Trophoblast cell (in vitro differentiated cells and primary cell): ENCODE results near the gene HEATR5A.

Source experiments
- DNase-seq, 2 donors: peaks; one replicate each; pipeline ENCODE4 v3.0.0-alpha.2; 2016
- H2AFZ ChIP-seq: 2 replicates; pipeline ENCODE4 v1.6.1; 2013; ENCODE audit warnings: low read length, moderate library complexity, mild to moderate bottlenecking; ENCODE audit not compliant: insufficient read depth, poor library complexity
- H2AK5ac ChIP-seq: 2 replicates; pipeline ENCODE4 v1.6.1; 2013; ENCODE audit warnings: mild to moderate bottlenecking, low read length
- H2BK120ac ChIP-seq: 2 replicates; pipeline ENCODE4 v1.6.1; 2013; ENCODE audit warnings: low read length, mild to moderate bottlenecking, moderate library complexity; ENCODE audit not compliant: insufficient read depth, poor library complexity
- H2BK12ac ChIP-seq: 2 replicates; pipeline ENCODE4 v1.6.1; 2013; ENCODE audit warnings: mild to moderate bottlenecking, low read length, moderate library complexity
- H2BK5ac ChIP-seq: 2 replicates; pipeline ENCODE4 v1.6.1; 2013; ENCODE audit warnings: low read length, low read depth, moderate library complexity, mild to moderate bottlenecking; ENCODE audit not compliant: poor library complexity
- H3K14ac ChIP-seq: 2 replicates; pipeline ENCODE4 v1.6.1; 2013; ENCODE audit warnings: mild to moderate bottlenecking, low read length
- H3K18ac ChIP-seq: 2 replicates; pipeline ENCODE4 v1.6.1; 2013; ENCODE audit warnings: mild to moderate bottlenecking, low read length
- H3K23ac ChIP-seq: 2 replicates; pipeline ENCODE4 v1.6.1; 2013; ENCODE audit warnings: low read length
- H3K27ac ChIP-seq: 2 replicates; pipeline ENCODE4 v1.5.1; 2013; ENCODE audit warnings: low read depth, mild to moderate bottlenecking, inconsistent platforms, low read length, moderate library complexity
- H3K27me3 ChIP-seq: 2 replicates; pipeline ENCODE4 v1.6.1; 2013; ENCODE audit warnings: inconsistent platforms, mild to moderate bottlenecking, low read length, moderate library complexity; ENCODE audit not compliant: insufficient read depth
- H3K36me3 ChIP-seq, 2 experiments: 1 replicate in 1 of 2; 2 replicates in 1 of 2; pipeline ENCODE4 v1.6.1; 2013; ENCODE audit warnings: low read length in 2 of 2, mild to moderate bottlenecking in 2 of 2, moderate library complexity in 1 of 2; ENCODE audit not compliant: insufficient read depth in 2 of 2, control insufficient read depth in 1 of 2
- H3K4ac ChIP-seq: 2 replicates; pipeline ENCODE4 v1.6.1; 2013; ENCODE audit warnings: low read depth, mild to moderate bottlenecking, low read length, moderate library complexity
- H3K4me1 ChIP-seq, 2 experiments: 1 replicate in 1 of 2; 2 replicates in 1 of 2; pipeline ENCODE4 v1.6.1; 2013; ENCODE audit warnings: low read length in 2 of 2, mild to moderate bottlenecking in 2 of 2, moderate library complexity in 1 of 2; ENCODE audit not compliant: insufficient read depth in 2 of 2, control insufficient read depth in 1 of 2
- H3K4me2 ChIP-seq: 2 replicates; pipeline ENCODE4 v1.6.1; 2013; ENCODE audit warnings: inconsistent platforms, mild to moderate bottlenecking, low read length, moderate library complexity
- H3K4me3 ChIP-seq: 2 replicates; pipeline ENCODE4 v1.5.1; 2013; ENCODE audit warnings: mild to moderate bottlenecking, low read depth, low read length, inconsistent platforms
- H3K79me1 ChIP-seq: one replicate; pipeline ENCODE4 v1.6.1; 2013; ENCODE audit warnings: low read length
- H3K79me2 ChIP-seq: 2 replicates; pipeline ENCODE4 v1.6.1; 2013; ENCODE audit warnings: low read length, mild to moderate bottlenecking; ENCODE audit not compliant: control insufficient read depth, insufficient read depth, poor library complexity
- H3K9ac ChIP-seq: 2 replicates; pipeline ENCODE4 v1.6.1; 2013; ENCODE audit warnings: mild to moderate bottlenecking, low read length
- H3K9me3 ChIP-seq: 2 replicates; pipeline ENCODE4 v1.6.1; 2013; ENCODE audit warnings: low read depth, mild to moderate bottlenecking, control low read depth, inconsistent platforms, low read length; ENCODE audit not compliant: insufficient read depth
- H4K12ac ChIP-seq: 2 replicates; pipeline ENCODE4 v1.6.1; 2013; ENCODE audit warnings: low read depth, mild to moderate bottlenecking, low read length, moderate library complexity
- H4K8ac ChIP-seq: 2 replicates; pipeline ENCODE4 v1.6.1; 2013; ENCODE audit warnings: low read depth, mild to moderate bottlenecking, low read length, moderate library complexity
- H4K91ac ChIP-seq: one replicate; pipeline ENCODE4 v1.6.1; 2013; ENCODE audit warnings: low read depth, mild to moderate bottlenecking, low read length, moderate library complexity
- WGBS: extraction: QIAGEN DNeasy Blood & Tissue Kit; methylation state at CpG from one replicate; pipeline ENCODE4 v1.1.7; 2013; ENCODE audit warnings: missing lambda C conversion rate; ENCODE audit not compliant: insufficient read length, insufficient coverage; ENCODE audit errors: extremely low coverage; 5-methylcytosine and 5-hydroxymethylcytosine counted together

HEATR5A gene

GRCh38 chr14:31418440-31418839 is 1.9 kb downstream of the HEATR5A start:
- Histone ChIP-seq H4K8ac (no peak overlapping the region), H2AK5ac (no peak overlapping the region), H4K12ac (no peak overlapping the region), H3K9me3 (no peaks in the 10 kb centered on the region), H3K79me2 (peaks cover 3% of the 10 kb centered on the region), H3K14ac (no peak overlapping the region), H3K27ac (no peak overlapping the region), H3K23ac (no peak overlapping the region), H3K79me1 (peaks cover 7% of the 10 kb centered on the region), H4K91ac (no peak overlapping the region), H2BK12ac (no peak overlapping the region), H3K4ac (no peak overlapping the region), H3K4me3 (no peak overlapping the region), H3K4me2 (no peak overlapping the region), H3K27me3 (no peaks in the 10 kb centered on the region), H3K4me1 (peaks cover 0 to 2% of the 10 kb centered on the region in 2 experiments), H2BK120ac (no peak overlapping the region), H2AFZ (no peak overlapping the region), H3K18ac (no peak overlapping the region), H3K9ac (no peak overlapping the region), H2BK5ac (no peak overlapping the region), H3K36me3 (no peaks in the 10 kb centered on the region)
- DNase-seq: no peak
- no CpG with 5 or more reads among the region's 1 CpG for WGBS

- H3K4me3 ChIP-seq: no peak overlapping the region
- H3K18ac ChIP-seq: no peak overlapping the region
- H3K4me1 ChIP-seq: peaks cover 0 to 2% of the 10 kb centered on the region in 2 experiments
- no peak overlapping the region for H2BK120ac ChIP-seq
- H3K14ac ChIP-seq: no peak overlapping the region
- H3K27me3 ChIP-seq: no peaks in the 10 kb centered on the region
- no peak overlapping the region for H2BK5ac ChIP-seq
- H3K79me2 ChIP-seq: no peaks in the 10 kb centered on the region
- H3K9me3 ChIP-seq: no peaks in the 10 kb centered on the region
- H4K8ac ChIP-seq: no peak overlapping the region
- no peak overlapping the region for H4K91ac ChIP-seq
- no CpG with 5 or more reads among the region's 1 CpG for WGBS
- no peak overlapping the region for H3K4ac ChIP-seq
- no peaks in the 10 kb centered on the region for H3K36me3 ChIP-seq
- H2BK12ac ChIP-seq: no peak overlapping the region
- peak; percentile 19 to 78 for DNase-seq
- H2AK5ac ChIP-seq: no peak overlapping the region
- no peaks in the 10 kb centered on the region for H3K79me1 ChIP-seq
- no peak overlapping the region for H3K9ac ChIP-seq
- H4K12ac ChIP-seq: no peak overlapping the region
- H3K4me2 ChIP-seq: no peak overlapping the region
- peak overlapping the region; percentile 17 for H3K27ac ChIP-seq
- H2AFZ ChIP-seq: no peak overlapping the region
- no peak overlapping the region for H3K23ac ChIP-seq
These were observed 6.0 kb downstream of the HEATR5A start for GRCh38 chr14:31414190-31414833.

DNA sequence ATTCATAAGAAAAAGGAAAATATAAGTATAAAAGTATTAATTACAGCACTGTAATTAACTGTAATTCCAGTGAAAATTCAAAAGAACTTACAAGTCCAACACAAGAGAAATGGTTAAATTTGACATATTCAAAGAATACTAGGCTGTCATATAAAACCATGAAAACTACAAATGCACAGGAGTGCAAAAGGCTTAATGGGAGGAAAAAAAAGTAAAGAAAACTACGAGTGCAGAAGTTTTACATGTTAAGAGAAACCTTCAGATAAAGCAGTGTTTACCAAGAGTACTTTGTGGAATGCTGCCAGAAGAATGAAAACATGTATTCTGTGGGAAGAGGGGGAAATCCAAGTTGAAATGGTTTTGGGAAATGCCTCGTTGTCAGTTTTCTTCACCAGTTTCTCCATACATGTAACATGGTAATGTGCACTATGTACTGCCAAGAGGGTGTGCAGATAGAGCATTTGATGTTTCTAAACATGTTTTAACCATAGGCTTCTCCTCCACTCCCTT is 9.1 kb downstream of the HEATR5A start:
- H3K14ac ChIP-seq: no peak overlapping the region
- H3K27me3 ChIP-seq: no peaks in the 10 kb centered on the region
- H2BK12ac ChIP-seq: no peak overlapping the region
- H3K36me3 ChIP-seq: no peaks in the 10 kb centered on the region
- DNase-seq: no peak
- H3K23ac ChIP-seq: no peak overlapping the region
- no peaks in the 10 kb centered on the region for H3K9me3 ChIP-seq
- H3K4me2 ChIP-seq: no peak overlapping the region
- H3K18ac ChIP-seq: no peak overlapping the region
- peaks cover 0 to 2% of the 10 kb centered on the region in 2 experiments for H3K4me1 ChIP-seq
- no peak overlapping the region for H2AFZ ChIP-seq
- no peak overlapping the region for H4K8ac ChIP-seq
- no peaks in the 10 kb centered on the region for H3K79me2 ChIP-seq
- H2BK5ac ChIP-seq: no peak overlapping the region
- H3K4me3 ChIP-seq: no peak overlapping the region
- no peak overlapping the region for H4K12ac ChIP-seq
- WGBS: no CpG with 5 or more reads among the region's 2 CpGs
- H3K9ac ChIP-seq: no peak overlapping the region
- no peak overlapping the region for H2BK120ac ChIP-seq
- no peak overlapping the region for H4K91ac ChIP-seq
- no peak overlapping the region for H3K4ac ChIP-seq
- no peaks in the 10 kb centered on the region for H3K79me1 ChIP-seq
- H3K27ac ChIP-seq: no peak overlapping the region
- no peak overlapping the region for H2AK5ac ChIP-seq

- WGBS: no CpG with 5 or more reads among the region's 3 CpGs
- Histone ChIP-seq H2AK5ac (no peak overlapping the region), H3K9ac (no peak overlapping the region), H3K14ac (no peak overlapping the region), H3K4me2 (no peak overlapping the region), H3K4me3 (no peak overlapping the region), H2BK5ac (no peak overlapping the region), H4K91ac (no peak overlapping the region), H3K4me1 (peaks cover 0 to 2% of the 10 kb centered on the region in 2 experiments), H3K9me3 (no peaks in the 10 kb centered on the region), H3K4ac (no peak overlapping the region), H4K12ac (no peak overlapping the region), H2AFZ (no peak overlapping the region), H3K27me3 (no peaks in the 10 kb centered on the region), H3K79me2 (peaks cover 1% of the 10 kb centered on the region), H3K79me1 (no peaks in the 10 kb centered on the region), H2BK12ac (no peak overlapping the region), H3K27ac (no peak overlapping the region), H3K18ac (no peak overlapping the region), H3K23ac (no peak overlapping the region), H3K36me3 (peaks cover 0 to 1% of the 10 kb centered on the region in 2 experiments), H2BK120ac (no peak overlapping the region), H4K8ac (no peak overlapping the region)
- DNase-seq: no peak
These were observed 10.2 kb downstream of the HEATR5A start for GRCh38 chr14:31410048-31410650.
